UCSD-AML1 (cell line): Measurements from ENCODE around the gene INTS15.
"Not testable (repeated sequence)": the region's sequence is repeated elsewhere in the genome, so short reads cannot be mapped to it uniquely, and the experiment has no call there.

Experiments
- DNase-seq: peaks from one replicate; lab custom pipeline; 2025; ENCODE audit not compliant: unreplicated experiment; lab: John Stamatoyannopoulos, UW

The INTS15 gene

DNA sequence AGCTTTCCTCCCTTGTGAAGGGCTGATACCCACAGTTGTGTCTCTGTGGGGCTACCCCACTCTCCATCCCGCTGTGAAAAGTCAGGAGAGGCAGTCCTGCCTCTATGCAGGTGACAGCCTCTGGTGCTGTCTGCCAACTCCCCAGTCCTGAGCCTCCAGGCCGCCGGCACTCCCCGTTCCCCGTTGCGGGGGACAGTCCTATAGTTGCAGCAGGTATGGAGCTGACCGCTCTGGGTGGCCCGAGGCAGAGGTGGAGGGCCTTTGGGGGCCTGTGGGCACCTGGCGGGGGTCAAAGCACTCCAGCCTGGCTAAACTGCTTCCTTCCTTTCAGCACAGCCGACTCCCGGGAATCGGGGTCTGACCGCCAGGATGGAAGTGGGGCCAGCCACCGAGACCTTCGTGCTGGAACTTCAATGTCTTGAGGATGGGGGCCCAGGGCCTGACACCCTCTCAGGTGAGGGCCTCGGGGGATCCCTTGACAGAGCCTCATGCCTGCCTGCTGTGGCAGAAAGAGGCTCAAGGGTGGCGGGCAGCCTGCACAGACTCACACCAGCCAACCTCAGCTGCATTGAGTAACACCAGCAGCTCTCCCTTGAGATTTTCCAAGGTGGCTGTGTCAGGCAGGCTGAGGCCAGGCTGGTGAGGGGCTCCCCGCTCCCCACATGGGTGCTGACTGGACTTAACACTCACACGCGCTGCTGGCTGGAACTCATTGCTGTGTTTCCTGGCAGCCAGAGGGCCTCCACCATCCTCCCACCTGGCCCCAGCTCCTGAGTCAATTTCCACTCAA is 27.2 kb downstream of the INTS15 start:
- DNase-seq = no peak

- DNase-seq = no peak
Measured at GRCh38 chr7:6618621-6619020, 28.8 kb downstream of the INTS15 start.

GRCh38 chr7:6619961-6620360 is 30.1 kb downstream of the INTS15 start:
- DNase-seq = no peak

GRCh38 chr7:6621195-6622133 is 31.6 kb downstream of the INTS15 start:
- DNase-seq = no peak

- no peak for DNase-seq
Measured at GRCh38 chr7:6622134-6622710, 32.4 kb downstream of the INTS15 start.

DNA sequence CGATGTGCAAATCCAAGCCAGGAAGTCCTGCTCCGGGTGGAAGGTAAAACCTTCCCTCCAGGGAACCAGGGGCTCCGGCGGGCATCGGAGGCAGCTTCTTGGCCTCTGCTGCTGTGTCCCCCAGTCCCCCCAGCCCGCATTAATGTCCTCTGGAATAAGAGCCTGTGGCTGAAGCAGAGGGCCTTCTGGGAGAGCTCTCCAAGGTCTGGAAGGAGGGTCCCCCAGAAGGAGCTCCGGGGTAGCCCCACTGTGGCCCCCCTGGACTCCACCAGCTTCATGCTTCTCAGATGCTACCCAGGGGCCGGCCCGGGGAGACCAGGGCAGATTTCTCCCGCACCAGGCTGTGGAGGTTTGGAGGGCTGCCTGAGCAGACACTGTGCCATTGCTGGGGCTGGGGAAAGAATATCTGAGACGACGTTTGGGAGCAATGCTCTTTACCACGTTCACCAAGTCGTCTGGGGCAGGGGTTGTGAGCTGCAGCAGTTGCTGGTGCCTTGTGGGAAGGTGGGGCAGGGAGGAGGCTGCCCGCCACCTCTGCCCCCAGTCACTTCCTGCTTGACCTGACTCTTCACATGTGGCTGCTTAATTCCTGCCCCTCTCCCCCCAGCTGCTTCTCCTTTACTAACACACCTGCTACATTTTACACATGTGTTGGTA is 33.9 kb downstream of the INTS15 start:
- no peak for DNase-seq

- DNase-seq = no peak
Measured at GRCh38 chr7:6624246-6624611, 34.4 kb downstream of the INTS15 start.

DNA sequence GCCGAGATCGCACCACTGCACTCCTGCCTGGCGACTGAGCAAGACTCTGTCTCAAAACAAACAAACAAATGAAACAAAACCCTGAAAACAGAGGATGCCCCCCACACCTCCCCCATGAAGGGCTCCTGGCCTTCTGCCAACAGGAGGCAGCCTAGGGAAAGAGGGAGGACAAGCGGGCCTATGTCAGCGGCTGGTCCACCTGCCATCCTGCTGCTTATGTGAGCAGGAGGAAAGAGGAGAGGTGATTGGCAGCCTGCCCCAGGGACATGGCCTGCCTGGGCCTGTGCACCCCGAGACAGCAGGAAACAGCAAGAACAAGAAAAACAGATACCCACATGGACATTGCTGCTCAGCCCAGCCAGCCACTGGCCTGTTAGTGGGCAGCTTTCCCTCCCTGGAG is 38.2 kb downstream of the INTS15 start:
- no peak for DNase-seq

- DNase-seq = no peak
Measured at GRCh38 chr7:6630007-6630849, 40.4 kb downstream of the INTS15 start.

GRCh38 chr7:6631605-6632004 is 41.8 kb downstream of the INTS15 start:
- DNase-seq = no peak

- no peak for DNase-seq
Measured at GRCh38 chr7:6634021-6634420, 44.2 kb downstream of the INTS15 start.

DNA sequence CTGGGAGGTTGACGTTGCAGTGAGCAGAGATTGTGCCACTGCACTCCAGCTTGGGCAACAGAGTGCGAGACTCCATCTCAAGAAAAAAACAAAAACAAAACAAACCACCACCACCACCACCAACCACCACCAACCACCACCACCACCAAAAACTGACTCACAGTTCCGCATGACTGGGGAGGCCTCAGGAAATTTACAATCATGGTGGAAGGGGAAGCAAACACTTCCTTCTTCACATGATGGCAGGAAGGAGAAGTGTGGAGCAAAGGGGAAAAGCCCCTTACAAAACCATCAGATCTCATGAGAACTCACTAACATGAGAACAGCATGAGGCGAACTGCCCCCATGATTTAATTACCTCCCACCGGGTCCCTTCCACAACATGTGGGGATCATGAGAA is 45.1 kb downstream of the INTS15 start:
- not testable (repeated sequence) for DNase-seq

- peak; percentile 53 for DNase-seq
Measured at GRCh38 chr7:6636741-6637543, 47.1 kb downstream of the INTS15 start, which contains the start of gene ZNF316. Gene ZNF316 (plus strand): TSS chr7:6637318. CDS start chr7:6642410, 5,092 bp downstream.

DNA sequence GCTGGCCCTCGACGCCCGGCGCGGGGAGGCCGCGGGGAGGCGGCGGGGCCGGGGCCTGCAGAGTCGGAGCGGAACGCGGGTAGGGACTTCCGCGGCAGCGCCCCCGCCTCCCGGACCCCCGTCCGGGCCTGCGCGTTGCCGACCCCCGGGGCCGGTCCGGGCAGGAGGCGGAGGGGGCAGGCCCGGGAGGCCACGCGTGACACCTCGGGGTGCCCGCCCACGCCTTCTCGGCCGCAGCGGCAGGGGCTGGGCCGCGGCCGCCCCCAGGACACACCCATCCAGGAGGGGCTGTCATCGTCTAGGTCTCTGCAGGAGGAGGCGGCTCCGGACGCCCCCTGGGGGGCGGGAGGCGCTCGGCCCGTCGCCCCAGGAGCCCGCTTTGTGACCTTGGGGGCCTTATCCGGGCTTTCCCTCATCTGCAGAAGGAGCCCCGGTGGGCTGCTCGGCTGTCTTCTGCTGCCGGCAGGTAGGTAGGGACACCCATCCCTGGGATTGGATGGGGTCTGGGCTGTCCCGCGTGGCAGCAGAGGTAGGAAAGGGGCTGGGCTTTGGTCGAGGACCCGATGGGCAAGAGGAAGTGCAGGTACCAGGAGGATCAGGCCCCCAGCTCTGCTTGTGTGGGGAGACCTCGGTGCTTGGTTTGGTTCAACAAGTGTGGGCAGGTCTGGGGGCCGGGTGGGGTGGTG is 47.9 kb downstream of the INTS15 start:
- DNase-seq = peak; percentile 47

- DNase-seq = no peak
Measured at GRCh38 chr7:6639032-6639431, 49.2 kb downstream of the INTS15 start.

DNA sequence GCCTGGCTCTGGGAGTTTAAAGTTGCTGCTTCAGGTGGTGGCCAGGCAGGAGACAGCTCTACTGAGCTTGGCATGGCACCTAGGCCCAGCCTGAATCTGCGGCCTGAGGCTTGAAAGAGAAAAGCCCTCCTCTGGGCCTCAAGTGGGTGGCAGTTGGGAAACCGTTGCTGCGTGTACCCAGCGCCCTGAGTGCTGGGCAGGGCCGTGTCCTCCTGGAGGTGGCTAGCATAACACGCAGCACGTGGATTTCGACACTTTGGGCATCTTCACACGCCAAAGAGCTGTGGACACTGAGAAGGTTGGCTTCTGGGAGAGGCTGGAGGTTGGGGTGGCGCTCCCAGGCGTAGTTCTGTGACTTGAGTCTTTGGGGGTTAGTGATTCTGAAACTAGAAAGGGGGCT is 49.8 kb downstream of the INTS15 start:
- no peak for DNase-seq

GRCh38 chr7:6640246-6640721 is 50.5 kb downstream of the INTS15 start:
- DNase-seq = no peak

- no peak for DNase-seq
Measured at GRCh38 chr7:6641305-6642035, 51.6 kb downstream of the INTS15 start.
